Activated T-cell treated with anti-CD3 and anti-CD28 coated beads for 1 hour (primary cell): ENCODE data around the gene RSRC1.
"Not testable (repeated sequence)": the region's sequence is repeated elsewhere in the genome, so short reads cannot be mapped to it uniquely, and the experiment has no call there.

Experiments
- DNase-seq: peaks from one replicate; pipeline ENCODE4 v3.0.0-alpha.2; 2020; ENCODE audit warnings: low read depth

Gene RSRC1

DNA sequence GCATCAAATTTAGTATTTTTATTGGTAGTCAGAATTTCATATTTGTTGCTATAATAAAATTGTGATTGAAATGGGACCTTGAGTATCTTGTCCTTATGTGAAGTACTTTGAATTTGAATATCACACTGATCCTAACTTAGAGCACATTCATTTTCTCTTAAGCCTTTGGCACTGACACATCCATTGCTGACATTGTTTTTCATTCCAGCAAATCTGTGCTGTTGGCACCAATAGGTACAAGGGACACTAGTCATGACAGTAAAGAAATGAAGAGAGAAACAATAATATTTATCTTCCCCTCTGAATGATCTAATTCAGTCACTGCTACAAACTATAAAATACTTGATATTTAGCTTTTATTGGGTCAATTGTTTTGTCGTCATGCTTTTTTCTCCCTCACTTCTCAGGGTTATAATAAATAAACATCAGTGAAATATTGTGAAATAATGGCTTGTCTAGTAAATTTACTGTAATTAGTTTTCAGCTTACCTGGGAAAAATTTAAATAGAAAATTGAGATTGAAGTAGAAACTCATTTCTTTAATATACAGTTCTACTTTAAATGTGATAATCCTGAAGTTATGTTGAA, 294.3 kb downstream of the RSRC1 start:
- no peak for DNase-seq

DNA sequence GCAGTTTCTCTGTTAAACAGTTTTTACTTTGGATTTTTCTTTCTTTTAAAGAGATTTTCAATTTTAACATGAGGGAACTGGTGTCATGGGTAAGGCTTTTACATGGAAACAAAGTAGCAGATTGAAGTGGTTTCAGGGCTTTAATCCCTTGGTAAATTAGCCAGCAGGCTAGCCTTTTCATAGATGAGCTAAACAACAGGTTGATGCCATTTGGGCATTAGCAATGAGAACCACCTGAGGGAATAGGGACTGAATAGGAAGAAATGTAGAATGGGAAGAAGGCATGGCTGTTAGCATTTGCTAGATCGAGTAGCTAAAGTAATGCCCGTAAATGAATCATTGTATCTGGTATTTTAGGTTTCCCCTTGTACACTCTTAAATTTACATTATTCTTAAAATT, 295.6 kb downstream of the RSRC1 start:
- DNase-seq, result no peak

DNA sequence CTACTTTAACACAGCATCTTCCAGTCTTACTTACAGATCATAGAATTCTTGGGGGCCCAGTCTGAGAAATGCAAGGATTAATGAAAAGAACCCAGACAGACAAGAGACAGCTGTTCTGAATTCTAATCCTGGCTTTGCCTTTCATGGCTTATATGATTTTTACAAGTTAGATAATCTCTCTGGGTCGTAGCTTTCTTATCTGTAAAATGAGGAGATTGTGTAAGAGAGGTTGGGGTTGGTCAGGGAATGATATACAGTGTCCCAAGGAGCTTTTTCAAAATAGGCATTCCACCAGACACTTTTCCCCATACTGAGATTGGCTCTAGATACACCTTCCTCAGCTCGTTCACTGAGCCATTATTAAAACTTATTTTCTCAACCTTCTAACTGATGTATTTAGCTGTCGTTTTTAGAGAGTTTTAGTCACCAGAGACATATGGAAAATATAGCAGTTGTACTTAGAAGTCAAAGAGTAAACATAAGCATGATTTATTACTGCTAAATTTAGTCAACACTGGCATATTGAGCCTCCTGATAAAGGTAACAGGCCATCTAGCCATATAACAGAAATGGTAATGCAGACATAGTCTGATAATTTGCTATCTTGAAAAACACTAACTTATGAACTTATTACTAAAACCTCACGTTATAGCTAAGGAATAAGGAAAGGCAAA, 298.1 kb downstream of the RSRC1 start:
- DNase-seq, result no peak

DNA sequence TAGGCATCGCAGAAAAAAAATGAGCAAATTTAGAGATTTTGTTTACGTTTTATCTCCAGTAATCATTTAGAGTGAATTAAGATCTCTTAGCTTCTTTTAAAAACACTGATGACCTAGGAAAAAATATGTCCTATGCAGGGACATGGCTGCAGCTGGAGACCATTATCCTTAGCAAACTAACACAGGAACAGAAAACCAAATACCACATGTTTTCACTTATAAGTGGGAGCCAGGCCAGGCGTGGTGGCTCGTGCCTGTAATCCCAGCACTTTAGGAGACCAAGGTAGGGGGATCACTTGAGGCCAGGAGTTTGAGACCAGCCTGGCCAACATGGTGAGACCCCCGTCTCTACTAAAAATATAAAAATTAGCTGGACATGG, 298.6 kb downstream of the RSRC1 start:
- DNase-seq, result not testable (repeated sequence)

DNA sequence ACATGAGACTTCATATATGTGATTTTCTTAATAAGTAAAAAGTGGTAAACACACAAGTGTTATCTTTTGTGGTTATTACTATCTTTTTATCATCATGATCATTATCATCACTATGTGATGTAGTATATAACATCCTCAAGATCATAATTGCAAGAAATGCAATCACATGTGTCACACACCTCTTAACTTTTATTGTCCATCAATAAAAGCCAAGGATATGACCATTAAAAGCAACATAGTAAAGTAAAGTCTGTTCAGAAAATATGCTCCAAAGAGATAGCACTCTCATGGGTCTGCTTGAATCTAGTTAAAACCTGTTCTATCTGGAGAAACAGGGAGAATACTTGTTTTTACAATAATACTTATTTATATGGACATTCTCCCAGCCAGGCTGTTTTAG, 308.1 kb downstream of the RSRC1 start:
- DNase-seq, result no peak

DNA sequence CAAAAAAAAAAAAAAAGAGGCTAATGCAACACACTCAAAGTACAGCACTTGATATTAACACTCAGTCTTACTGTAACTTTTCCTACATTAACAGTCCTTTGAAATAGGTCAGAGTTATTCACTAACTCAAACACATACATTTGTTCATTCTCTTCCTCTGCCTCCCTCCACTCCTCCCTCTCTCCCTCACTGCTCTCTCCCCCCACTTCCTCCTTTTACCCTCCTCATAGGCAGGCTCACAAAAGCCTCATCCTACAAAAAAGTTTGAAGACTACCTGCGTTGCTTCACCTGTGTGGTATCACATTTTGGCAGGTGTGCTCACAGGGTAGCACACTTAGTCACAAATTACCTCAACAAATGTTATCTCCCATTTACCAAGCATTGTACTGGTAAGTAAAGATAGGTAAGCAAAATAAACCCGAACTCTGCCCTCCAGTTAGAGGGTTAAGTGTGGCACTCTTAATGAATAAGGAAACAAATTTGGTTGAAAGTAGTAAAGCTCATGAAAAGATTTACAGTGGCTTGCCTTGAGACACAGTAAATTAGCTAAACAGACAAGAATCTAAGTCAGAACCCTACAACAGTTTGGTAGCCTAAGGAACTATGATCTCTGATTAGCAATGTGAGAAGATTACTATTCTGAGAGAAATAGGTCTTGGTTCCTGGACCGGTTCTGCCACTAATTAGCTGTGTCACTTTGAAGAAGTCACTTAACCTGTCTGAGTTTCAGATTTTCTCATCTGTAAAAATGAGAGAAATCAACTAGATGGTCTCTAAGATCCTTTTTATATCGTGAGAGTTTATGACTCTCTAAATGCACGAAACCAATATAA, 310.1 kb downstream of the RSRC1 start:
- no peak for DNase-seq

DNA sequence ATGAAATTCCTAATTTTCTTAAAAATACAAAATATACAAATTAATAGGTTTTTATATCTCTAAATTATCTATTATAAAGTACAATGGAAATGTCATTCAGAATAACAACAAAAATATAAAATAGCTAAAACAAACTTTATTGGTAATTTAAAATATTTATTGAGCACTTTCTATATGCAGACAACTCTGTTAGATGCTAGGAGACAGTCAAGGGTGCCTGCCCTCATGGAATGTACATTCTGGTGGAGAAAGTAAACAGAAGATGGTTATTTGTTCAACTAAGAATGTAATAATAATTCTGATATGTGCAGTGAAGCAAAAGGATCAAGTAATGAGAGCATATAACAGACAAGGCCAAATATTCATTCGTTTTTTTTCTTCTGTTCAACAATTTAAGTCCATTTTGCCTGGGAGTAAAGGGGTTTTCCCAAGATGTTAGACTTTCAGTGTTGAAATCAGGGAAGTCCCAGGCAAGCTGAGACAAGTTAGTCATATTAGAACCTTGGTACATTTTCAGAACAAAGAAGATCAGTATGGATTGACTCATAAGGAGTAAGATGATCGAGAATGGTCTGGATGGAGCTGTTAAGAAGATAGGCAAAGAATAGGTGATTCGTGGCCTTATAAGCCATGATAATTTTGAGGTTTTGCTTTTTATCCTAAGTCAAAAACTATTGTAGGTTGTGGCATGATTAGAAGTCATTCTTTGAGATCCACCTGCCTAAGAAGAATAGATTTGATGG, 310.9 kb downstream of the RSRC1 start:
- DNase-seq, result no peak

DNA sequence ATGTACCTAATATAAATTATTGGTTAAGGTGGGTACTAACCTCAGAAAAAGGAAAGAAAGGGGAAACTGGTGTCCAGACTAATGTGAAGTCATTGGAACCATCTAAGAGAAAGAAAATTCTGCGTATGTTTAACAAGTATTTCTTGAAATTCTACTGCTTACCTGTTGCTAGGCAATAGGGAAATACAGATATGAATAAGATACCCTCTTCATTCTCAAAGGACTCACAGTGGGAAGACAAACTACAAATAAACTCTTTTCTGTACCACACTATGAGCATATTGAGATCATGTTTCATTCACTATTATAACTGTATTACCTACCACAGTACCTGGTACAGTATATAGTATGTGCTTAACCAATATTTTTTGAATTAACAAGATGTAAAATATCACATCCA, 320.6 kb downstream of the RSRC1 start:
- DNase-seq, result no peak

DNA sequence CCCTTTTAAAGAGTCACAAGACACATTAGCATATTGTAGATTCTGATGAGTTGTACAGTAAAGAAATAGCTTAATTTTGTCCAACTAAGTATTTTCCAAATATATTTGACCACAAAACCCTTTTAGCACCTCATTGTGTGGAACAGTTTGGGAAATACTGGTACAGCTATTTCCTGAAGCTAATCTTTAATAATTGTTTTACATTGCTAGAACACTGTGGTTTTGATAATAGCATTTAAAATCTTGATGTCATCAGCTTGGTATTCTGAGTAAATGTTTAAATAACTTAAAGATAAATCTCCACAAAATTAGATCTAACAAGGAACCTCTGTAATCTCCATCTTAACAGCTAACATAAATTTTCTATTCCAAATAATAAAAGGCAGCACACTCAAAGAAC, 321.1 kb downstream of the RSRC1 start:
- no peak for DNase-seq

DNA sequence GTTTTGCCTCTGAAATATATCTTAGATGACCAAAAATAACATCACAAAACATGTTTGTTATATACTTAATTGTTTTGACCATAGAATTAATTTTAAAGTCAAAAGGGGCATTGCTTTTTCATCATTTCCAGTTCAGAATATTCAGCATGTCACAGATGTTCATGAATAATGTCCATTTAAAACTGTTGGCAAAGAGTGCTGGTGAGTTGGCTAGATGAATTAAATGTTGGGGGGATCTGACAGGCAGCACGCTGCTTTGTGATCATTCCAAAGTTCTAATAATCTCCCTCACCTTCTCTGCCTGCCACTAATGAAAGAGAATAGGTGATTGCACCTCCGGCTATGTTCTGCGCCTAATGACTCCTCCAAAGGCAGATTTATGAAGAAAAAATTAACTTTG, 321.9 kb downstream of the RSRC1 start:
- no peak for DNase-seq

DNA sequence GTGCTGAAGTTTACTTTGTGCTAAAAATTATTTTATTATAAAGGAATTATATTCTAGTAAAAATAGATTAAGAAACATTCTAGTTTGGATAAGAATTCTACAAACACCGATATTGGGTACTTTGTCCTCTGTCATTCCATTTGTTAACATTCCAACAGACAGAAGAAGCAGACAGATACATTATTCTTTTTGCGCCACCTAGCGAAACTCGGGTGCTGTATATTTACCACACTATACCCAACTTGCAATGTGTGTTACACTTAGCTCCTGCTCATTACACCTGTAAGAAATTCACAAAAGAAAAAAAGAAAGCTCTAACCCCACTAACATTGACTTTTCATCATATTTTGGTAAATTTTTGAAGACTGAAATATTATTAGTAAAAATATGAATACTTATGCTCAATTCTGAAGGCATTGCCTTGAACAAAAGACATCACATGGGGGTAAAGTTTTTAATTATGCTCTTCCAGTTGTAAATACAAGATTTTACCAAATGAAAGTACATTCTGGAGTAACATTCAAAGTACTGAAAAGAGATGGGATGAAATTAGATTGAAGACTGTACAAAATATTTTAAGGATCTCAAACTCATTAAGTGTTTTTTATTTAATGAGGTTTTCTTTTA, 324.6 kb downstream of the RSRC1 start:
- peak; percentile 3 for DNase-seq

DNA sequence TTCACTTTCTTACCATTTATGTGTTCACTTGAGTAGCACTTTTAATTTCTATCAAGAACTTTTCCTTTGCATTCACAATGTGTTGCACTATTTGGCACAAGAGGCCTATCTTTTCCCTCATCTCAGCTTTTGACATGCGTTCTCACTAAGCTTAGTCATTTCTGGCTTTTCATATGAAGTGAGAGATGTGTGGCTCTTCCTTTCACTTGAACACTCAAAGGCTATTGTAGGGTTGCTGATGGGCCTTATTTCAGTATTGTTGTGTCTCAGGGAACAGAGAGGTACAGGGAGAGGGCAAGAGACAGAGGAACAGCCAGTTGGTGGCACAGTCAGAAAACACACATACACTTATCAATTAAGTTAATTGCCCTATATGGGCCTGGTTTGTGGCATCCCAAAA, 333.7 kb downstream of the RSRC1 start:
- DNase-seq, result no peak

DNA sequence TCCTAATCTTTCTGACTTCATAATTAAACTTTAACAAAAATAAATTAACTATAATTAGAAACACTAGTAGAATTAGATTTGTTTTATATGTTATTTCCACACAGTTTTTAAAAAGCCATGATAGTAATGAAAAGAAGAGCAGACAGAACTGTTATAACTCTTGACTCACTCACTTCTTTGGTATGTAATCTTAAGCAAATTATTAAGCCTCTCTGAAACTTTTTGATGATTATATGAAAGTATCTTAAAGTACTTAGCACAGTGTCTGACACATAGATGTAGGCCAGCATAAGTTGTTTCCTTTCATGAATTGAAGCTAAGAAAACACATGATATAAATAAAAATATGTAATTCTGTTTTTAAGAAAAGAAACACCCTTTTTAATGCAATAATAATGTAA, 337.5 kb downstream of the RSRC1 start:
- DNase-seq, result no peak

DNA sequence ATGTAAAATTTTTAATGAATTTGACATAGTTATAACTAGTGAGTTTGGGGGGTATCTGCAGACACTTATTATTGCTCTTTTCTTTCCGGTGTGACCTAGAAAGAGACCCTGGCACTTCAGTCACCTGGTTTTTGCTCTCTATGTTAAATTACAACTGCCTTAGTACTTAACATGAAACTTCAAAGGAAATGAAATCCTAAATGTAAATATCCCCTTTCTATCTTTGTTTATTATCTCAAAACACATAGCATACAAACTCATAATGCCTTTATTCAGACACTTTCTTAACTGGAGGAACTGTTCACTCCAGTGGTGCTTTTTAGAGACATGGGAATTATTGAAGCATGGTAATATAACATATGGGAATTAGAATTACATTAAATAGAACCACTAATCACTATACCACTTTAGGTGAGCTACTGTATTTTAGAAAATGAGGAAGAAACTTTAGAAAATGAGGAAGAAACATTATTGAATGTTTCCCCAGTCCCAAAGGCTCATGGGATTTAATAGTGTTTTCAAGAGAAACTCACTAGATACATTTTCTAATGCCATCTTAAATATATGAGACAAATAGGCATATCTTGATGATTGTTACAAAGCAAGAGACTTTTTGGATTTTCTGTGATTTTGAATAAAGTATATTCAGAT, 341.6 kb downstream of the RSRC1 start:
- no peak for DNase-seq

DNA sequence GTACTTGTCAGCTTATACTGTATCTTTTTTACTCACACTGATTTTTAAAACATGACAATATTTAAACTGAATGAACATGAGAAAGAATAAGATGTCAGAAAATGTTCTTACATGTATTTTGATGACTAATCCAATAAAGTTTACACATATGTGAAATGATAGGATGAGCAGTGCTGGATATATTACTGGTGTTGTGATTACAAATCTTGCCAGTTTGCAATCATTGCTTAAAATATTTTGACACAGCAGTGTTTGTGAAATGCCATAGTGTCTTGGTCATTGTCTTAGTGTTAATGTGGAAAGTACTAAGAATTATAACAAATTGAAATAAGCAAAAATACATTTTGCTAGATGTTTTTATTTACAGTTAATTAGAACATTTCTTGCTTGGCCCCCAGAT, 342.4 kb downstream of the RSRC1 start:
- no peak for DNase-seq

DNA sequence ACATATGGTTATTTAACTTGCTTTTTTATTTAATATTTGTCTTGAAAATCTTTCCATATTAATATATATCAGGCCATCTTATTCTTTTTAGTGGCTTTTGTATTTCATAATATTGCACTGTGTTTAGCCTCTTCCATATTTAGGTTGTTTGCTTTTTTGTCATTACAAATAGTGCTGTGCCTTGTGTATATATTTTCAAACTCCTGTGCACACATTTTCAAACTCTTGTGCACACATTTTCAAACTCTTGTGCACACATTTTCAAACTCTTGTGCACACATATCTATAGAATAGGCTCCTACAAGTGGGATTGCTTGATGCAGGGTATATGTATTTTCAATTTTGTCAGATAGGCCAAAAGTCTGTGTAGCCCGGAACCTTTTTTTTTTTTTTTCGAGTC, 343.1 kb downstream of the RSRC1 start:
- no peak for DNase-seq

DNA sequence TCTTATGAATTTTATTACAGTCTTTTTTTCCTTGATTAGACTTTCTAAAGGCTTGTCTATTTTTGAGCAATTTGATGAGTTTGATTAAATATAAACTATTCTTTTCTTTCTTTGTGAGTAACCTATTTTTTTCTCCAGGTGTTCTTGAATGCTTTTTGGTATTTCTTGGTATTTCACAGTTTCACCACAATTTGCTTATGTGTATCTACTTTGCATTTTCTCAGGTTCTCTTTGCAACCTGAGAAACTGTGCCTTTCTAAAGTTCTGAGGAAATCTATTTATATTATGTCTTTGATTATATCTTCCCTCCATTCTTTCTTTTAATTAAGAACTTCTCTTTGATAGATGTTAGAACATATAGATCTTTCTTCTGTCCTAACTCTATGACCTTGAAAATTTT, 344.0 kb downstream of the RSRC1 start:
- DNase-seq, result no peak

DNA sequence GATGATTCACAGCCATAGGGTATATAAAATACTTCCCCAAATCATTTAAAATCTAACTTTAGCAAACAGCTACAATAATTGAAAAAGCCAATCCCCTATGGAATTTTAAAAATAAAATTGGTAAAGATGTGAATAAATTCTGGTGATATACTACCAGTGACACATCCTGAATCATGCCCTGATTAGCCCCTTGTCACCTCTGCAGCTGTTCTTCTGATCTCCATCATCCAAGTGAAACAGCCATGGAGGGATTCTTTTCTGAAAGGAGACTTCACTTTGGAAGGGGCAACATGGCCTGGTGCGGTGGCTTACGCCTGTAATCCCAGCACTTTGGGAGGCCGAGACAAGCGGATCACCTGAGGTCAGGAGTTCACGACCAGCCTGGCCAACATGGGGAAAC, 345.5 kb downstream of the RSRC1 start:
- DNase-seq, result no peak

DNA sequence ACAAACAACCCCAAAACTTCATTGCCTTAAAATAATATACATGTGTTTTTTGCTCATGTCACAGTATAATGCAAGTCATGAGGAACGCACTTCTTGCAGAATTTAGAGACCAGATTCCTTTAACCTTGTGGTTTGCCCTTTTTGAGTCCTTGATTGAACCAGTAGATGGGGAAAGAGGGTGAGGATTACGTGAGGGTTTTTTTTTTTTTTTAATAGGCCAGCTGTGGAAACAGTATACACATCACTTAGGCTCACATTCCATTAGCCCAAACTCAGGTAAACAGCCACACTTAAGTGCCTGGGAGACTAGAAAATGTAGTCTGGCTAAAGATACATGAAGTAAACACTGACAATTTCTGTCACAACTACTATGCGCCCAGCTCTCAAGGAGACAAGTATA, 346.2 kb downstream of the RSRC1 start:
- no peak for DNase-seq

DNA sequence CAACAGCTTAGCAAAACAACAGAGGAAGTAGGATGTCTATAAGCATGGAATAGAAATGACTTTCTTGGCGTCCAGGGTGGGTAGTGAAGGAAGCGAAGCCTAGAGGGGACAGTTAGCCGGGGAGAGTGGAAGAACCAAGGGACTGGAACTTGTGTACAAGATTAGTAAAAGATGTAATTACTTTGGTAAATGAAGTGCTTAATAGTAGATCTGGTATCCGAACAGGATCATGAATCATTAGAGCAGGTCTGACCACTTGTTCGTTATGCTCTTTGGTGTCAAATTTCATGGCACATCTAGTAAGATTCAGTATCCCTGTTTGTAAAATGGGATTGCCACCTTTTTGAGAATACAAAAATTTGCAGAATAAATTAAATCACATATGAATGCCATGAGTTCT, 348.6 kb downstream of the RSRC1 start:
- DNase-seq, result no peak

DNA sequence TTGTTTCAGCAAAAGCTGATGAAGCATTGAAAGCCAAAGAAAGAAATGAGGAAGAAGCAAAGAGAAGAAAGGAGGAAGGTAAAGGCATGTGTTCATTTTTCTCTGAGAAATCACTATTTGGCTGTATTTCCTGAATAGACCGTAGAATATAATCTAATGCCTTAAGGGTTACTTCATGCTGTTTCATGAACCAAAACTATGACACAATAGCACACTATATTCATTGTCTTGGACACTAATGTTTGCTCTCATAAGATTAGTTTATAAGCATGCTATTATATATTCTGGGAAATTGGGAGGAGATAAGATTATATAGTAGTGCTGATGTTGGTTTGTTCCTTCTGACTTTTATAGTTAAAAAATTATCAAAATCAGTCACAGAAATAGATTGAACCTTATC, 351.0 kb downstream of the RSRC1 start:
- no peak for DNase-seq

DNA sequence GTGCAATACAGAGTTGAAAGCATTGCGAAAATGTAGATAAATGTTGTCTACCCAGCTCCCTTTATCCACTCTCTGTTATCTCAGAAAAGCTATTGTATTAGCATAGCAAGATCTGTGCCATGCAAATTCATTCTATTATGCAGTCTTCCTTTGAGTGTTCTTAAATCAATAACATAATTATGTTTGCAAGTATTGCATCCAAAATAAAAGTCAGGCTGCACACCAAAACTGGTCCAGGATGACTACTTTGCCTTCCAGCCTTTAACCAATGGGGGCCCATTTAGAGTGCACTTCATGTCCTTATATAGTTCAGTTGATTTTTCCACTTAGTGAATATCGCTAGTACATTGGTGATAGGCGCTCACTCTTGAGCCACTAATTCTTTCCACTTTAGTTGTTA, 353.7 kb downstream of the RSRC1 start:
- no peak for DNase-seq
